ENCODE measurements around the gene CDH4.

Gene CDH4

GRCh38 chr20:61520893-61521460 lies 268.9 kb downstream of the CDH4 start:
- H3K79me2 ChIP-seq (ENCODE audit: insufficient read depth, low read length): no peaks in the 10 kb centered on the region
- no peak overlapping the region for H2AFZ ChIP-seq (ENCODE audit: low read depth, low read length, severe bottlenecking)
- H4K20me1 ChIP-seq (ENCODE audit: low read depth, low read length): no peaks in the 10 kb centered on the region
- H3K27ac ChIP-seq (ENCODE audit: low read depth, low read length): no peak overlapping the region
- no peaks in the 10 kb centered on the region for H3F3A ChIP-seq (ENCODE audit: insufficient read depth)
- H3K9me2 ChIP-seq (replicated peaks; ENCODE audit: insufficient read depth, low read length): no peaks in the 10 kb centered on the region
- H3K4me2 ChIP-seq (ENCODE audit: low read depth, low read length, poor library complexity, severe bottlenecking): no peak overlapping the region
- H3K36me3 ChIP-seq (ENCODE audit: low read length): no peaks in the 10 kb centered on the region
- H3K4me3 ChIP-seq (ENCODE audit: insufficient read depth, low read length, poor library complexity, severe bottlenecking): no peak overlapping the region
- H3K27me3 ChIP-seq (ENCODE audit: low read length): no peaks in the 10 kb centered on the region
- no peaks in the 10 kb centered on the region for H3K9me3 ChIP-seq (ENCODE audit: insufficient read depth, low read length)
- no peak overlapping the region for H3K9ac ChIP-seq (ENCODE audit: low read length)
- TF ChIP-seq EZH2phosphoT487 (conservative IDR thresholded peaks at IDR 0.05; ENCODE audit: low read length) (no peak), CTCF (IDR thresholded peaks at IDR 0.05; ENCODE audit: insufficient read depth, low read length, poor library complexity, severe bottlenecking) (no peak)

- Histone ChIP-seq H3K4me2 (ENCODE audit: low read depth, low read length, poor library complexity, severe bottlenecking) (no peak overlapping the region), H3K27me3 (ENCODE audit: low read length) (no peaks in the 10 kb centered on the region), H3K9me3 (ENCODE audit: insufficient read depth, low read length) (no peaks in the 10 kb centered on the region), H4K20me1 (ENCODE audit: low read depth, low read length) (no peaks in the 10 kb centered on the region), H3K9ac (ENCODE audit: low read length) (no peak overlapping the region), H3K79me2 (ENCODE audit: insufficient read depth, low read length) (no peaks in the 10 kb centered on the region), H3K27ac (ENCODE audit: low read depth, low read length) (no peak overlapping the region), H3F3A (ENCODE audit: insufficient read depth) (no peaks in the 10 kb centered on the region), H2AFZ (ENCODE audit: low read depth, low read length, severe bottlenecking) (no peak overlapping the region), H3K4me3 (ENCODE audit: insufficient read depth, low read length, poor library complexity, severe bottlenecking) (no peak overlapping the region), H3K9me2 (replicated peaks; ENCODE audit: insufficient read depth, low read length) (no peaks in the 10 kb centered on the region), H3K36me3 (ENCODE audit: low read length) (no peaks in the 10 kb centered on the region)
- TF ChIP-seq CTCF (IDR thresholded peaks at IDR 0.05; ENCODE audit: insufficient read depth, low read length, poor library complexity, severe bottlenecking): no peak
- TF ChIP-seq EZH2phosphoT487 (conservative IDR thresholded peaks at IDR 0.05; ENCODE audit: low read length): no peak
Observed at GRCh38 chr20:61521687-61522420, 269.8 kb downstream of the CDH4 start.

GRCh38 chr20:61522498-61523090 lies 270.5 kb downstream of the CDH4 start:
- Histone ChIP-seq H3K9me2 (replicated peaks; ENCODE audit: insufficient read depth, low read length) (no peaks in the 10 kb centered on the region), H3K9ac (ENCODE audit: low read length) (no peak overlapping the region), H3K27ac (ENCODE audit: low read depth, low read length) (no peak overlapping the region), H4K20me1 (ENCODE audit: low read depth, low read length) (no peaks in the 10 kb centered on the region), H3F3A (ENCODE audit: insufficient read depth) (no peaks in the 10 kb centered on the region), H3K4me2 (ENCODE audit: low read depth, low read length, poor library complexity, severe bottlenecking) (no peak overlapping the region), H3K27me3 (ENCODE audit: low read length) (no peaks in the 10 kb centered on the region), H2AFZ (ENCODE audit: low read depth, low read length, severe bottlenecking) (no peak overlapping the region), H3K9me3 (ENCODE audit: insufficient read depth, low read length) (no peaks in the 10 kb centered on the region), H3K36me3 (ENCODE audit: low read length) (no peaks in the 10 kb centered on the region), H3K4me3 (ENCODE audit: insufficient read depth, low read length, poor library complexity, severe bottlenecking) (no peak overlapping the region), H3K79me2 (ENCODE audit: insufficient read depth, low read length) (no peaks in the 10 kb centered on the region)
- TF ChIP-seq CTCF (IDR thresholded peaks at IDR 0.05; ENCODE audit: insufficient read depth, low read length, poor library complexity, severe bottlenecking) (no peak), EZH2phosphoT487 (conservative IDR thresholded peaks at IDR 0.05; ENCODE audit: low read length) (no peak)
